ENCODE data around the gene ZFYVE9. TPM values are rescaled to one million over a fixed set of nuclear protein-coding genes. Genes with fewer than 3 reads are reported as not detected.

The ZFYVE9 gene
- total RNA-seq, 1 experiment from 2014 or later = 28.4 TPM

DNA sequence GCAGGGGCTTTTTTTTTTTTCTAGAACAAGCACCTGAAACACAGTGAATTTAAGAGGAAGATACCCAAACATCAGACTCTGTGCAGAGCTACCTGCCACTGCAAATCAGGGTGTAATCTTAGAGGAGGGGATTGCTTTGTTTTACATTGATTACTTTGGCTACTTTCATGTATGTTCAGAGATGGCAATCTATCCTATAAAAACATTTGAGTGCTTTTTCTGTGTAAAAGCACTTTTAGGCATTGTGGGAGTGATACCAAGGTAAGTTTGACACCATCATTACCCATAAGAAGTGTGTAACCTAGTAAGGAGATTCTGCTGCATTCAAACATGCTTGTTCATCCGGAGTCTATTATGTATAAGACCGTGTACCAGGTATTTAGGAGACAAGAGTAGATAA, 50.1 kb downstream of the ZFYVE9 start:
- H3K27ac Mint-ChIP-seq = no peak overlapping the region
- Histone ChIP-seq H3K56ac (ENCODE audit: insufficient read length, low read depth, low read length) (no peak overlapping the region), H3K79me2 (ENCODE audit: insufficient read depth, low read length) (no peaks in the 10 kb centered on the region), H2BK15ac (ENCODE audit: low read depth, low read length) (no peak overlapping the region), H3K4ac (ENCODE audit: low read depth, low read length) (no peak overlapping the region), H3K18ac (ENCODE audit: insufficient read length, low read depth, low read length) (no peak overlapping the region), H2BK12ac (ENCODE audit: insufficient read length, low read depth, low read length) (no peak overlapping the region), H4K91ac (ENCODE audit: insufficient read length, low read depth, low read length) (no peak overlapping the region), H3T11ph (ENCODE audit: low read length) (no peak overlapping the region), H2BK20ac (ENCODE audit: low read depth, low read length, poor library complexity, severe bottlenecking) (no peak overlapping the region), H3K23ac (ENCODE audit: insufficient read length, low read depth, low read length) (no peak overlapping the region), H2AK5ac (ENCODE audit: insufficient read length, low read length) (no peak overlapping the region), H3K23me2 (ENCODE audit: insufficient read length, low read depth, low read length, poor library complexity, severe bottlenecking) (no peaks in the 10 kb centered on the region), H4K5ac (ENCODE audit: insufficient read length, low read depth, low read length) (no peak overlapping the region), H4K8ac (replicated peaks; ENCODE audit: insufficient read length, low read depth, low read length) (no peak overlapping the region), H2BK5ac (ENCODE audit: insufficient read length, low read length) (no peak overlapping the region), H3K27me3 (ENCODE audit: insufficient read depth, low read length) (no peaks in the 10 kb centered on the region), H3K4me2 (ENCODE audit: insufficient read depth, insufficient read length, low read length) (no peak overlapping the region), H3K9me3 (ENCODE audit: control insufficient read depth, low read depth, low read length) (no peaks in the 10 kb centered on the region), H3K27ac (ENCODE audit: insufficient read length, low read depth, low read length) (no peak overlapping the region), H2BK120ac (ENCODE audit: low read depth, low read length, poor library complexity, severe bottlenecking) (no peak overlapping the region), H2AFZ (ENCODE audit: low read length) (no peak overlapping the region), H3K4me1 (ENCODE audit: insufficient read depth, low read length) (no peaks in the 10 kb centered on the region), H3K9ac (ENCODE audit: extremely low read depth, insufficient read length, low read length) (no peak overlapping the region), H3K14ac (ENCODE audit: insufficient read depth, low read length) (no peak overlapping the region), H4K20me1 (ENCODE audit: control insufficient read depth, insufficient read depth, insufficient read length) (no peaks in the 10 kb centered on the region), H3K79me1 (ENCODE audit: insufficient read depth, low read depth, low read length, poor library complexity, severe bottlenecking) (no peaks in the 10 kb centered on the region)
- no CpG with 5 or more reads among the region's 2 CpGs for WGBS (ENCODE audit: extremely low coverage, insufficient read length, low lambda C conversion rate)
- H3K4me1 Mint-ChIP-seq = no peaks in the 10 kb centered on the region
- TF ChIP-seq, protein P1, sequence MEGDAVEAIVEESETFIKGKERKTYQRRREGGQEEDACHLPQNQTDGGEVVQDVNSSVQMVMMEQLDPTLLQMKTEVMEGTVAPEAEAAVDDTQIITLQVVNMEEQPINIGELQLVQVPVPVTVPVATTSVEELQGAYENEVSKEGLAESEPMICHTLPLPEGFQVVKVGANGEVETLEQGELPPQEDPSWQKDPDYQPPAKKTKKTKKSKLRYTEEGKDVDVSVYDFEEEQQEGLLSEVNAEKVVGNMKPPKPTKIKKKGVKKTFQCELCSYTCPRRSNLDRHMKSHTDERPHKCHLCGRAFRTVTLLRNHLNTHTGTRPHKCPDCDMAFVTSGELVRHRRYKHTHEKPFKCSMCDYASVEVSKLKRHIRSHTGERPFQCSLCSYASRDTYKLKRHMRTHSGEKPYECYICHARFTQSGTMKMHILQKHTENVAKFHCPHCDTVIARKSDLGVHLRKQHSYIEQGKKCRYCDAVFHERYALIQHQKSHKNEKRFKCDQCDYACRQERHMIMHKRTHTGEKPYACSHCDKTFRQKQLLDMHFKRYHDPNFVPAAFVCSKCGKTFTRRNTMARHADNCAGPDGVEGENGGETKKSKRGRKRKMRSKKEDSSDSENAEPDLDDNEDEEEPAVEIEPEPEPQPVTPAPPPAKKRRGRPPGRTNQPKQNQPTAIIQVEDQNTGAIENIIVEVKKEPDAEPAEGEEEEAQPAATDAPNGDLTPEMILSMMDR (conservative IDR thresholded peaks at IDR 0.05) = no peak
- no peaks in the 10 kb centered on the region; a peak in 2 of 5 replicates for H3K9me3 Mint-ChIP-seq
- DNase-seq = no peak
- H3K27me3 Mint-ChIP-seq (ENCODE audit: low read depth) = no peaks in the 10 kb centered on the region
- H3K4me3 Mint-ChIP-seq = no peak overlapping the region
- H3K36me3 Mint-ChIP-seq (ENCODE audit: insufficient read depth in 1 of 3, low read depth in 3 of 3) = peaks cover 0 to 1% (median 0%) of the 10 kb centered on the region in 3 experiments; a peak in 1 of 7 replicates
